Glutamatergic neuron (in vitro differentiated cells): ENCODE data around the gene FAM53B. TPM values are rescaled to one million over a fixed set of nuclear protein-coding genes. Genes with fewer than 3 reads are reported as not detected.

ENCODE experiments used
- DNase-seq: peaks from one replicate; pipeline ENCODE4 v3.0.0; 2022
- H3K27ac Mint-ChIP-seq: one replicate; pipeline ENCODE4 v1.8.0; 2020; ENCODE audit warnings: mild to moderate bottlenecking, mixed read lengths, inconsistent platforms; ENCODE audit not compliant: unreplicated experiment
- H3K27me3 Mint-ChIP-seq: one replicate; pipeline ENCODE4 v1.8.0; 2020; ENCODE audit warnings: mild to moderate bottlenecking, moderate library complexity, mixed read lengths, inconsistent platforms; ENCODE audit not compliant: unreplicated experiment
- H3K36me3 Mint-ChIP-seq: one replicate; pipeline ENCODE4 v1.8.0; 2020; ENCODE audit warnings: mild to moderate bottlenecking, mixed read lengths, inconsistent platforms; ENCODE audit not compliant: unreplicated experiment
- H3K4me1 Mint-ChIP-seq: one replicate; pipeline ENCODE4 v1.8.0; 2020; ENCODE audit warnings: mild to moderate bottlenecking, low read depth, mixed read lengths, inconsistent platforms; ENCODE audit not compliant: unreplicated experiment
- H3K4me3 Mint-ChIP-seq: one replicate; pipeline ENCODE4 v1.8.0; 2020; ENCODE audit warnings: mild to moderate bottlenecking, mixed read lengths, inconsistent platforms; ENCODE audit not compliant: unreplicated experiment
- H3K9me3 Mint-ChIP-seq: one replicate; pipeline ENCODE4 v1.8.0; 2020; ENCODE audit warnings: mild to moderate bottlenecking, moderate library complexity, mixed read lengths, inconsistent platforms; ENCODE audit not compliant: unreplicated experiment
- CTCF ChIP-seq: fragments of 200-600 bp; sonication (generic); IDR thresholded peaks from one replicate; pipeline ENCODE4 v1.5.0; 2021; ENCODE audit not compliant: partially characterized antibody, unreplicated experiment
- total RNA-seq: library from RNA; stranded (reverse); fragmentation: NEBNext Ultra II Directional; extraction: Animal tissue kit (Norgen Biotek cat#: 25700); gene quantifications from one replicate; pipeline ENCODE4 v1.2.1, GENCODE V29; 2021; ENCODE audit not compliant: unreplicated experiment

FAM53B gene
- total RNA-seq, 1 donor from 2014 or later = 30.5 TPM

GRCh38 chr10:124765256-124765655 lies 21.1 kb upstream of the FAM53B start:
- H3K4me3 Mint-ChIP-seq = no peak overlapping the region
- no peaks in the 10 kb centered on the region for H3K27me3 Mint-ChIP-seq
- no peak for TF ChIP-seq CTCF
- H3K4me1 Mint-ChIP-seq = no peaks in the 10 kb centered on the region
- no peaks in the 10 kb centered on the region for H3K9me3 Mint-ChIP-seq
- no peak for DNase-seq
- H3K27ac Mint-ChIP-seq = no peak overlapping the region
- no peaks in the 10 kb centered on the region for H3K36me3 Mint-ChIP-seq

GRCh38 chr10:124763267-124763666 lies 19.1 kb upstream of the FAM53B start:
- Mint-ChIP-seq H3K4me1 (no peaks in the 10 kb centered on the region), H3K27me3 (no peaks in the 10 kb centered on the region), H3K36me3 (no peaks in the 10 kb centered on the region), H3K9me3 (no peaks in the 10 kb centered on the region), H3K27ac (no peak overlapping the region), H3K4me3 (no peak overlapping the region)
- DNase-seq = no peak
- no peak for TF ChIP-seq CTCF

- Mint-ChIP-seq H3K27ac (no peak overlapping the region), H3K4me3 (no peak overlapping the region), H3K9me3 (no peaks in the 10 kb centered on the region), H3K27me3 (no peaks in the 10 kb centered on the region), H3K36me3 (no peaks in the 10 kb centered on the region), H3K4me1 (peaks cover 2% of the 10 kb centered on the region)
- no peak for DNase-seq
- TF ChIP-seq CTCF = no peak
Observed at GRCh38 chr10:124762281-124762680, 18.1 kb upstream of the FAM53B start.

GRCh38 chr10:124756156-124756903 lies 12.2 kb upstream of the FAM53B start:
- H3K27me3 Mint-ChIP-seq = no peaks in the 10 kb centered on the region
- H3K27ac Mint-ChIP-seq = no peak overlapping the region
- no peaks in the 10 kb centered on the region for H3K36me3 Mint-ChIP-seq
- H3K9me3 Mint-ChIP-seq = peaks cover 2% of the 10 kb centered on the region
- no peak overlapping the region for H3K4me3 Mint-ChIP-seq
- DNase-seq = no peak
- no peak for TF ChIP-seq CTCF
- peaks cover 12% of the 10 kb centered on the region for H3K4me1 Mint-ChIP-seq

- peaks cover 2% of the 10 kb centered on the region for H3K9me3 Mint-ChIP-seq
- TF ChIP-seq CTCF = no peak
- H3K4me1 Mint-ChIP-seq = peaks cover 12% of the 10 kb centered on the region
- no peak overlapping the region for H3K27ac Mint-ChIP-seq
- no peak overlapping the region for H3K4me3 Mint-ChIP-seq
- no peaks in the 10 kb centered on the region for H3K27me3 Mint-ChIP-seq
- no peaks in the 10 kb centered on the region for H3K36me3 Mint-ChIP-seq
- no peak for DNase-seq
Observed at GRCh38 chr10:124755581-124755980, 11.4 kb upstream of the FAM53B start.
